Progenitor cell of endocrine pancreas (in vitro differentiated cells): ENCODE measurements around the gene CCDC24. TPM values are rescaled to one million over a fixed set of nuclear protein-coding genes. Genes with fewer than 3 reads are reported as not detected.

Experiments used
- DNase-seq: peaks from one replicate; pipeline ENCODE4 v3.0.0; 2021; ENCODE audit warnings: low spot score; ENCODE audit not compliant: unreplicated experiment
- H3K27ac Mint-ChIP-seq: 2 replicates; pipeline ENCODE4 v1.8.0; 2021; ENCODE audit warnings: mild to moderate bottlenecking, moderate library complexity, mixed read lengths
- H3K27me3 Mint-ChIP-seq: 2 replicates; pipeline ENCODE4 v1.8.0; 2021; ENCODE audit warnings: mixed read lengths
- H3K36me3 Mint-ChIP-seq: 2 replicates; pipeline ENCODE4 v1.8.0; 2022; ENCODE audit warnings: mixed read lengths; ENCODE audit not compliant: insufficient read depth
- H3K4me1 Mint-ChIP-seq: 2 replicates; pipeline ENCODE4 v1.8.0; 2021; ENCODE audit warnings: low read depth, mixed read lengths
- H3K4me3 Mint-ChIP-seq: 2 replicates; pipeline ENCODE4 v1.8.0; 2021; ENCODE audit warnings: low read depth, mild to moderate bottlenecking, moderate library complexity, mixed read lengths
- H3K9me3 Mint-ChIP-seq: 2 replicates; pipeline ENCODE4 v1.8.0; 2021; ENCODE audit warnings: low read depth, mixed read lengths
- CTCF ChIP-seq: fragments of 200-600 bp; sonication (generic); IDR thresholded peaks from one replicate; pipeline ENCODE4 v1.5.0; 2021; ENCODE audit warnings: antibody characterized with exemption, mild to moderate bottlenecking; ENCODE audit not compliant: unreplicated experiment
- total RNA-seq: library from RNA; stranded (reverse); gene quantifications from 2 replicates; pipeline ENCODE4 v1.2.1, GENCODE V29; 2021

The CCDC24 gene
- total RNA-seq, 1 donor from 2014 or later = 35.9 TPM

DNA sequence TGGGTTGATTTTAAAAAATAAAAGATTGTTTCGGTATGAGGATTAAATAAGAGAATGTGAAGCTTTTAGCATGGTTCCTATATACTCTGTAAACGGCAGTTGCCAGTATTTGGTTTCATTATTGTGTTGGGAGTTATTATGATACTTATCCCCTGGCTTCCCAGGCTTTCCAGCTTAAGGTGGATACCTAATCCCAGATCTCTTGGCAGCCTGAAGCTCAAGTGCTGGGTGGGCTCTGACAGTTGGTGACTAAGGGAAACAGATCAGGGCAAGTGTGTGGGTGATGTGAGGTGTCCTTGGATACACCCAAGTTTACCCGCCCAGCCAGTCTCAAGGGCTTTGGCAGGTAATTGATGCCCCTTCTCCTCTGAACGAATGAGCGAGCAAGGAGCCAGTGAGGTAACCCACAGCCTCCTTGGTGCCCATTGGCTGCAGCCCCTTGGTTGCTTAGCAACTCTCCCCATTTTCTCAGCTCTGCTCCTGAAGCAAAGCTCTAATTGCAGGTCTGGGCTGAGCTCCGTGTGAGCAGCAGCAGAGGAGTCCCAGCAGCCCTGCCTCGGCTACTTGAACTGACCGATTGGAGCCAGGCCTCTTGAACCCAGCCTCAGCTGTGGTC is 38.6 kb upstream of the CCDC24 start:
- Mint-ChIP-seq H3K4me3 (no peak overlapping the region), H3K27me3 (no peaks in the 10 kb centered on the region), H3K4me1 (peaks cover 10% of the 10 kb centered on the region), H3K27ac (no peak overlapping the region), H3K9me3 (no peaks in the 10 kb centered on the region), H3K36me3 (peaks cover 4% of the 10 kb centered on the region)
- DNase-seq = no peak
- TF ChIP-seq CTCF = no peak

DNA sequence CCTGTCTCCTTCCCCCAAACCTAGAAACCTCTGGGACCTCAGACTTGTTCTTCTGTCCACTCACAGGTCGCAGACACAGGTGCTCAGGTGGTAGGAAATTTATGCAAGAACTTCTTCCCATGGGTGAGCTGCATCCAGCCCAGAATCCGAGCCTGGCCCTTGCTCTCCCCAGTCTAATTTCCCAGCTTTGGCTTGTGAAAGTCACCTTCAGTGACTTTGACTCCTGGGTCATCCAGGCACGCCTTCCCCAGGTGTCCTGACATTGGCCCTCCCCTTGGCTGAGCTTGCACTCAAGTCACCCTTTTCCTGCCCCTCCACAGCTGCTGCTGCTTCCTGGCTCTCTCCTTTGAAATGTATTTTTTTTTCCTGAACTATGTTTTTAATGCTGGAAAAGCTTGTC is 38.0 kb upstream of the CCDC24 start:
- H3K4me1 Mint-ChIP-seq = peaks cover 7% of the 10 kb centered on the region
- H3K4me3 Mint-ChIP-seq = no peak overlapping the region
- no peak for DNase-seq
- no peaks in the 10 kb centered on the region for H3K9me3 Mint-ChIP-seq
- no peaks in the 10 kb centered on the region for H3K27me3 Mint-ChIP-seq
- peaks cover 6% of the 10 kb centered on the region for H3K36me3 Mint-ChIP-seq
- no peak for TF ChIP-seq CTCF
- H3K27ac Mint-ChIP-seq = peak overlapping the region; percentile 40

DNA sequence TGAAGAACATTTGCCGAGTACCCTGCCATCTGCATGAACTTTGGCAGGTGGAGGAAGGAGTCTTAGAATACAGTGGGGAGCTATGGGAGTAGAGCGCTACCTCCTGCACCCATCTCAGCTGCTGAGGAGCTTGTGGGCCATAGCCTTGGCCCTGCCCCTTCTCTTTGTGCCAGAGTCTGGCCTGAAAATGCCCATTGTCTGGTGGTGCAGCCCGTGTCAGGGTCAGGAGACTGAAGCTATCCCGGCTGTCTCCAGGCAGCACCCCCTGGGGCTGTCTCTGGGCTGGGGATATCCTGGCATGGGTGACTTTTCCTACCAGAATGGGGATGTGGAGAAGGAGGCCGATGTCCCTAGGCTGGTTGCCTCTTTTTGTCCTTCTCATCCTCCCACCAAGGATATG is 37.4 kb upstream of the CCDC24 start:
- H3K9me3 Mint-ChIP-seq = no peaks in the 10 kb centered on the region
- TF ChIP-seq CTCF = no peak
- DNase-seq = no peak

GRCh38 chr1:43956234-43956633 is 35.2 kb upstream of the CCDC24 start:
- Mint-ChIP-seq H3K4me3 (no peak overlapping the region), H3K36me3 (peaks cover 8% of the 10 kb centered on the region), H3K4me1 (peaks cover 6% of the 10 kb centered on the region)

More for the DNA sequence above, 37.4 kb upstream of the CCDC24 start:
- no peak overlapping the region for H3K4me3 Mint-ChIP-seq
- H3K4me1 Mint-ChIP-seq = peaks cover 6% of the 10 kb centered on the region
- H3K27me3 Mint-ChIP-seq = no peaks in the 10 kb centered on the region
- peaks cover 8% of the 10 kb centered on the region for H3K36me3 Mint-ChIP-seq
- H3K27ac Mint-ChIP-seq = peak overlapping the region; percentile 73

DNA sequence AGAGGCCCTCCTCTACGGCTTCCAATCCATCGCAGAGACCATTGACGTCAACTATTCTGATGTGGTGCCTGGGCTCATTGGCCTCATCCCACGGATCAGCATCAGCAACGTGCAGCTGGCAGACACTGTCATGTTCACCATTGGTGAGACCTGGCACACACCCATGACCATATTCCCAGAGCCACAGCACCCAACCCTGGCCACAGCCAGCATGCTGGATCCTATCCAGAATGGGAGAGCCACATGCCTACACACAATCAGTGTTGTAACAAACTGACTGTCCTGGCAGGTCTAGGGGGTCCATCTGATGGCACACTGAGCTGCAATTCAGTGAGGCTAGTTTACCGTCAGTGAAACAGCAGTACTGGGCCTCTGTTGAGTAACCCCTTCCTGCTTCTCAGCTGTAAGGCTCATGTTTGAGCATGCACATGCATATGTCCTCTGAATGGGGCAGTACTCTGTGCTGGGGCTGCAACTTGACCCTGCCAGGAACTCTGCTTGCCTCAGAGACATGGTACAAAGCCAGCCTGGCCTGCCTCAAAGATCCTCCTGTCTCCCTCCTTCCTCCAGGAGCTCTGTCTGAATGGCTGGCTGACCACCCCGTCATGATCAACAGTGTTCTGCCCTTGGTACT is 33.9 kb upstream of the CCDC24 start:
- no peak for DNase-seq
- Mint-ChIP-seq H3K4me1 (peaks cover 6% of the 10 kb centered on the region), H3K27me3 (no peaks in the 10 kb centered on the region), H3K4me3 (no peak overlapping the region), H3K36me3 (peaks cover 10% of the 10 kb centered on the region), H3K27ac (no peak overlapping the region), H3K9me3 (no peaks in the 10 kb centered on the region)
- no peak for TF ChIP-seq CTCF

More at GRCh38 chr1:43956234-43956633, 35.2 kb upstream of the CCDC24 start:
- TF ChIP-seq CTCF = no peak
- no peaks in the 10 kb centered on the region for H3K27me3 Mint-ChIP-seq
- no peak for DNase-seq
- H3K9me3 Mint-ChIP-seq = no peaks in the 10 kb centered on the region
- no peak overlapping the region for H3K27ac Mint-ChIP-seq
